Hepatic stellate cell (primary cell): ENCODE results near the gene EOMES.

Experiments
- DNase-seq: peaks from one replicate; pipeline ENCODE4 v3.0.0; 2011; ENCODE audit warnings: low spot score

EOMES gene

DNA sequence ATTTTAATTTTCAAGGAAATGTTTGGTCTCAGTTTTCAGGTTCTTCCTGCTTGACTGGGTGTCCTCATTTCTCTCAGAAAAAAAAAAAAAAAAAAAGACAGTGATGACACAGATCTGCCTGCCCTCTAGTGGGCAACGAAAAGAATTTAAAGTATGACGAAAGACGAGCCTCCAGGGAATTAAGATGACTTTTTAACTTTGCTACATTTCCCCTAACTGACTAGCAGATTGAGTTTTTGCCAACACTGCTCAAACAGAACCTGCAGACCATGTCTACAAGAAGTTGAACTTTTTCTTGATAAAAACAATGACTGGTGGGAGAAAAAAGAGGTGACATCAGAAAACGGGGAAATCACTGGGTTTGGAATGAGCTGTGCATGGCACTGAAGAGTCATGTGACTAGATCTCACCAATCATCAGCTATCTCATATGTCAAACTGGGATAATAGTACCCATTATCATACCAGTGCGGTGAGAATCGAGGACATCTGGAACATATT, 40.8 kb downstream of the EOMES start:
- DNase-seq: peak; percentile 55

DNA sequence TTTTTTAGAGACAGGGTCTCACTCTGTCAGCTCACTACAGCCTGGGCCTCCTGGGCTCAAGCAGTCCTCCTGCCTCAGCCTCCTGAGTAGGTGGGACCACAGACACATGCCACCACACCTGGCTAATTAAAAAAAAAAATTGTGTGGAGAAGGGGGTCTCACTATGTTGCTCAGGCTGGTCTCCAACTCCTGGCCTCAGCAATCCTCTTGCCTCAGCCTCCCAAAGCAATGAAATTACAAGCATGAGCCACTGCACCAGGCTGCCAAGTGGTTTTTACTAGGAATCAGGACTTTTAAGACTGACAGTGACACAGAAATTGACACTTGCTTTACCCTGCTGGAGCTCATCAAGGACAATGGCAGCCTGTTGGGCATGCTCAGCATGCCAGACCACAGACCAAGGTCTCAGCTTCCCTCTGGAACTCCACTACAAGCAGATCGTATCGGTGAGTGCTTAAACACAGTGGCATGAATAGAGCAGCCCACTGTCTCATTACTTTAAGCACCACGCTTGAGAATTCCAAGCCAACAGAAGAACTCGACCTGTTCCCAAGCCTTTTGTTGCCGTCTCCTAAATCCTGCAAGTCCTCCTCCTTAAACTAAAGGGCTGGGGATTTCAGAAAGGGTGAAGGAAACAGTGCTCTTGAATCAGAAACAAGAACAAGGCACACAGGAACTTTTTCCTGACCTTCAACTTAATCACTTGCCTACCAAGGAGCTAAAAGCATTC, 41.4 kb downstream of the EOMES start:
- DNase-seq: no peak

DNA sequence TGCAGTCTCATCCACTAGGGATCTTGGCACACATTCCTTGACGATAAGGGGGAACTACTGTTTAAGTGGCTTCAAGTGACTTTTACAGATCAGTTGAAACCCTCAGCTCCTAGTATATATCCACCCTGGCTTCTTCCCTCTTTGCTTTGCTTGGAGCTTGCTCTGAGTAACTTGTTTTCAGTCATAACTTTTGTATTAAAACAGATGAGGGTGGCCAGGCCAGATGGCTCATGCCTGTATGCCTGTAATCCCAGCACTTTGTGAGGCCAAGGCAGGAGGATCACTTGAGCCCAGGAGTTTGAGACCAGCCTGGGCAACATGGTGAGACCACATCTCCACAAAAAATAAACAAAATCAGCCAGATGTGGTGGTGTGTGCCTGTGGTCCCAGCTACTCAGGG, 42.4 kb downstream of the EOMES start:
- DNase-seq: no peak

DNA sequence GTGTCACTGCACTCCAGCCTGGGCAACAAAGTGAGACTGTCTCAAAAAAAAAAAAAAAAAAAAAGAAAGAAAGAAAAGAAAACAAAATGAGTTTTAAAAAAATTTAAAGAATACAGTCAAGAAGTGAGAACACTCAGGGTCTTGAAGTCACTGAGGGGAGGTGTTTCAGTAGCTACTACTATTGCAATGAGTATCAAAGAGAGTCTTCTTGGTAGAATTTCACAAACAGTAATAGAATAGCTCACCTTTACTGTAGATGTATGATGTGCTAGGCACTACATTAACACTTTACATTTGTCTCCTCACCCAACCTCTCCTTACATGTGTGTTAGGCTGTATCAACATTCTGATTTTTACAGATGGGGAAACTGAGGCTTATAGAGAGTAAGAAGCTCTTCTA, 43.9 kb downstream of the EOMES start:
- DNase-seq: no peak

DNA sequence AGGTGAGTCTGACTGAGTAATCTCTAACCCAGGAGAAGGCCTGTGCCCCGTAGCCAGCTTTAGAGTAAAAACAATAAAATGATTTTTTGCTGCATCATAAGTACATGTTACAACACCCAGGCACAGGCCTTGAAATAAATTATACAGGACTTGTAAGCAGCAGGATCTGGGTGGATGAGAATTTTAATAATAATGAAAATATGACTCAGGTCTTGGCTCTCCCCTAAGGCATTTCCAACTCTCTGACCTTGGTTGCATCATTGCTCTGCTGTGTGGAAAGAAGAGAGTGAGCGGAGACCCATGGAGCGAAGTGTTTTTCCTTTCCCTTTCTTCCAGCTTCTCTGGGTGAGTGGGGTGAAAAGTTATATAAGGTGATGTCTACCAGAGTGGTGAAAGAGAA, 44.6 kb downstream of the EOMES start:
- DNase-seq: peak; percentile 71

DNA sequence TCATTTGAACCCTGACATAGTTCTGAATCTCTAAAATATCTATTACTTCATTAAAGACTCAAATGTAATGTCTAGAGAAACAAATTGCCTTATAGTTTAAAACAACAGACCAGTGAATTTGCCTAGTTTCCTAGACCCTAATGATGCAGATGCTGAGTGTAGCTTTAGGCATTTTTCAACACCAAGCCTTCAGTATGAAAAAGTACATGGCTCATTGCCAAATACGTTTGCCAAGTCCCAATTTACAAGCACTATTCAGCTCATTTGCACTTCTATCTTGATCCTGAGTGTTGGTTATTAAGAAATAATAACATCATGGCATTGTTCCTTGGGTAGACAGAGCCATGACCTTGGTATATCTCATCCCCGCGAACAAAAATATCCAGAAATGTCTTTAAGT, 46.8 kb downstream of the EOMES start:
- no peak for DNase-seq

DNA sequence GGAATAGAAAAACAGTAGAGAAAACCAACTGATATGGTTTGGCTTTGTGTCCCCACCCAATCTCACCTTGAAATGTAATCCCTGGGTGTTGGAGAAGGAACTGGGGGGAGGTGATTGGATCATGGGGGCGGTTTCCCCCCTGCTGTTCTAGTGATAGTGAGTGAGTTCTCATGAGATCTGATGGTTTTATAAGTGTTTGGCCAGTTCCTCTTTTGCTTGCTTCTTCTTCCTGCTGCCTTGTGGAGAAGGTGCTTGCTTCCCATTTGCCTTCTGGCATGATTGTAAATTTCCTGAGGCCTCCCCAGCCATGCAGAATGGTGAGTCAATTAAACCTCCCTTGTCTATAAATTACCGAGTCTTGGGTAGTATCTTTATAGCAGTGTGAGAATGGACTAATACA, 48.4 kb downstream of the EOMES start:
- DNase-seq: no peak

DNA sequence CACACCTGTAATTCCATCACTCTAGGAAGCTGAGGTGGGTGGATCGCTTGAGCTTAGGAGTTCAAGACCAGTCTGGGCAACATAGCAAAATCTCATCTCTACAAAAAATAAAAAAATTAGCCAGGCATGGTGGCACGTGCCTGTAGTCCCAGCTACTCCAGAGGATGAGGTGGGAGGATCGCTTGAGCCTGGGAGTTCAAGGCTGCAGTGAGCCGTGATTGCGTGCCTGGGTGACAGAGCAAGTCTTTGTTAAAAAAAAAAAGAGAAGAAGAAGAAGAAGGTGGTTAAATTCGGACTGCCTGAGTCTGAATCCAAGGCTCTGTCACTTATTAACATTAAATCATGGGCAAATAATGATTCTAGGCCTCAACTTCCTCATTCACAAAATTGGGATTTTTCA, 51.0 kb downstream of the EOMES start:
- DNase-seq: no peak

DNA sequence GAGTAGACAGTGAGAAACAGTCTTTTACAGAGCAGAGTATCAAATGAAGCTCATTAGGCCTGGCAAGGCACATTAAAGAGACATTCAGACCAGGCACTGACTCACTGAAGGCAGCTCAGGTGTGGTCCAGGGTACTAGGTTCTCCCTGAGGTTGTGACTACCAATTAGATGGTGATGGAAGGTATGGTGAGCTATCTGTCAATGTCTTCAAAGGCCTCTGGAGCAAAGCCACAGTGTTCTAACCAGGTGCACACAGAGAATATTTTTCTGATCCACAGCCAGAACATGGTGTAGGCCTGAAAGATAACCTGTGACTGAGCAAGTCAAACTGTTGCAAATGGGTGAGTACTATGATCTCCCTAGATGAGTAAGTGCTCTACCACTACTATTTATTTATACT, 51.5 kb downstream of the EOMES start:
- DNase-seq: no peak

DNA sequence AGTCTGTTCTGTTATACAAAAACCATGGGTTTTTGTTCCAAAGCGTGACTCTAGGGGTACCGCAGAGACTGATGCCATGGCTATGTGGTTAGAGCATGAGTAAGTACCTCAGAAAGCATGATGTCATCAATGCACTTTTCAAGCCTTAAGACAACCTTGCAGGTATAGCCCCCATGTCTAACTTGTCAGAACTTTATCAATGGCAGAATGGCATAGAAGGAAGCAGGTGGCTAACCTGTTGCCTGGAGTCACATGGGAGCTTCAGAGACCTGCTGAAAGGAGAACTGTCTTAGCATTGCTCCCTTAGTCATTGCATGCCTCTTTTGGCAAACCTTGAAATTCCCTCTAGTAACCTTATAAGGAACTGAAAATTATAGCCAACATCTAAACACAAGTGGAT, 52.5 kb downstream of the EOMES start:
- DNase-seq: no peak

DNA sequence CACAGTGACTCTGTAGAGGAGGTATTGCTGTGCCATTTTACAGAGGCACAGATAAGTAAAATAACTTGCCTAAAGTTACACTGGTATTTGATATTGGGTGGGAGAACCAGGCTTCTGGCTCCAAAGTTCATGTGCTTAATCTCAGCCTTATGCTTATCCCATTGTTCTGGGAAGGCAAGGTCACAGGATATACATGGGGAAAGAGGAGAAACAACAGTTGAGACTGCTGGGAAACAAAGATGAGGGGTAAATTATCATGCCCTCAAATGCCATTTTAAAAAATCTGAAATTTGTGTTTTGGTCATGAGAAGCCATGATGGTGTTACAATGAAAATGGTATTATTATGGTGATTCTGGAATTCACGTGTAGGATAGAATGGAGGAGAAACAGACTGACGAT, 54.4 kb downstream of the EOMES start:
- DNase-seq: no peak

DNA sequence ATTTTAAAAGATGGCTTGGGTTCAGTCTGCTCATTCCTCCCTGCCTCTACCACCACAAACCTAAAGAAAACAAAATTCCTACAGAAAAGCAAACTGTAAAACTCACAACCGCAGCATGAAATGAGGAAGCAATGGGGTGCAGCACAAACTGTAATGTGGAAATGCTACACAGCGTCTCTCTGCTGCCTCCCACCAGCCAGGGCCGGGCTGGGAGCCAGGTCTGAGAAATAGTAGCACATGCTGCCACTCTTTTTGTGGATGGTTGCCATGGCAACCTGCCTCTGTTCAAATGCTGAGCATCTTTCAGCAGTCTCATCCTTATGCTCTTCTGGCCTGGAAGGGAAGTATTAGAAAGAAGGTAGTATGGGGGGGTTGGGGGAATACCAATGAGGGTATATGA, 55.4 kb downstream of the EOMES start:
- peak; percentile 55 for DNase-seq

DNA sequence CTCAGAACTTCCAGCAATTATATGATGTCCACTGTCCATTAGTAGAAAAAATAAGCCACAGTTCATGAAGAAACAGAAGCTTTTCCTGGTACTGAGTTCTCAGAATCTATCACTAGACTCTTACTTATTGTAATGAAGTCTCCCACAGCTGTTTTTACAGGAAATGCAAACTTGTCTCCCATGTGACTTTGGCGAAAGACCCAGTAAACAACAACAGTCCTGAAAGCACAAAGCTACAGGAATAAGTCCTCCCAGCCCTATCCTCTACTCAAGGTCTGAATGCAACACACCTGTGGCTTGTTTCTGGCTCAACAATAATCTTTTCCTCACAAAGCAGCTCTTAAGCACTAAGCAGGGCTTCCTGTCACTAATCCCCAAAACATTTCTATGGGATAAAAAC, 55.9 kb downstream of the EOMES start:
- DNase-seq: no peak
